GM23338 (cell line): ENCODE results near the gene STARD3. TPM values are rescaled to one million over a fixed set of nuclear protein-coding genes. Genes with fewer than 3 reads are reported as not detected.

Experiments
- ATAC-seq: fragments of 200-7000 bp; cut with Tn5 transposase; 3 replicates; pipeline ENCODE4 v1.9.1; 2020
- DNase-seq: peaks from one replicate; pipeline ENCODE4 v3.0.0-alpha.2; 2015; ENCODE audit warnings: low spot score
- H2AFZ ChIP-seq: fragments of 200-600 bp; sonication (generic); 2 replicates; pipeline ENCODE4 v1.8.0; 2016; ENCODE audit warnings: antibody characterized with exemption, mild to moderate bottlenecking, moderate library complexity
- H3F3A ChIP-seq: fragments of 200-600 bp; sonication (generic); replicated peaks from 2 replicates; pipeline ENCODE4 v1.8.0; 2017; ENCODE audit warnings: antibody characterized with exemption, mixed run types, low read depth
- H3K27ac ChIP-seq: fragments of 200-600 bp; sonication (generic); 2 replicates; pipeline ENCODE4 v1.6.1; 2016; ENCODE audit warnings: low read depth
- H3K27me3 ChIP-seq: fragments of 200-600 bp; sonication (generic); 2 replicates; pipeline ENCODE4 v1.8.0; 2016; ENCODE audit warnings: mild to moderate bottlenecking, mixed run types, moderate library complexity; ENCODE audit not compliant: insufficient read depth
- H3K36me3 ChIP-seq: fragments of 200-600 bp; sonication (generic); 2 replicates; pipeline ENCODE4 v1.8.0; 2016; ENCODE audit warnings: mild to moderate bottlenecking; ENCODE audit not compliant: insufficient read depth
- H3K4me1 ChIP-seq: fragments of 200-600 bp; sonication (generic); 2 replicates; pipeline ENCODE4 v1.8.0; 2016; ENCODE audit warnings: mild to moderate bottlenecking, moderate library complexity; ENCODE audit not compliant: insufficient read depth
- H3K4me2 ChIP-seq: fragments of 200-600 bp; sonication (generic); 2 replicates; pipeline ENCODE4 v1.7.1; 2017; ENCODE audit warnings: mixed run types
- H3K4me3 ChIP-seq: fragments of 200-600 bp; sonication (generic); 2 replicates; pipeline ENCODE4 v1.6.1; 2016; ENCODE audit warnings: mixed run types
- H3K79me2 ChIP-seq: fragments of 200-600 bp; sonication (generic); replicated peaks from 2 replicates; pipeline ENCODE4 v1.8.0; 2017; ENCODE audit warnings: mild to moderate bottlenecking; ENCODE audit not compliant: insufficient read depth
- H3K9me2 ChIP-seq: fragments of 200-600 bp; sonication (generic); 2 replicates; pipeline ENCODE4 v1.8.0; 2017; ENCODE audit not compliant: insufficient read depth
- H4K20me1 ChIP-seq: fragments of 200-600 bp; sonication (generic); replicated peaks from 2 replicates; pipeline ENCODE4 v1.8.0; 2017; ENCODE audit warnings: mild to moderate bottlenecking; ENCODE audit not compliant: insufficient read depth
- H3K27ac Mint-ChIP-seq: 2 replicates; pipeline ENCODE4 v1.8.0; 2020; ENCODE audit warnings: inconsistent platforms, mild to moderate bottlenecking, moderate library complexity, mixed read lengths
- H3K27me3 Mint-ChIP-seq: 3 replicates; pipeline ENCODE4 v1.8.0; 2022; ENCODE audit warnings: low read depth, mild to moderate bottlenecking, moderate library complexity, mixed read lengths, inconsistent platforms; ENCODE audit not compliant: insufficient read depth, poor library complexity
- H3K36me3 Mint-ChIP-seq: 3 replicates; pipeline ENCODE4 v1.8.0; 2021; ENCODE audit warnings: low read depth, mild to moderate bottlenecking, inconsistent platforms, moderate library complexity, mixed read lengths
- H3K4me1 Mint-ChIP-seq: 3 replicates; pipeline ENCODE4 v1.8.0; 2020; ENCODE audit warnings: mild to moderate bottlenecking, inconsistent platforms, mixed read lengths
- H3K4me3 Mint-ChIP-seq: 3 replicates; pipeline ENCODE4 v1.8.0; 2021; ENCODE audit warnings: moderate library complexity, mild to moderate bottlenecking, inconsistent platforms, mixed read lengths
- H3K9me3 Mint-ChIP-seq: 3 replicates; pipeline ENCODE4 v1.8.0; 2020; ENCODE audit warnings: moderate library complexity, mild to moderate bottlenecking, inconsistent platforms, mixed read lengths
- EZH2 ChIP-seq: fragments of 200-600 bp; sonication (generic); IDR thresholded peaks from one replicate; pipeline ENCODE4 v1.8.0; 2017; ENCODE audit warnings: antibody characterized with exemption, mild to moderate bottlenecking, low read depth; ENCODE audit not compliant: unreplicated experiment
- EZH2phosphoT487 ChIP-seq: fragments of 200-600 bp; sonication (generic); IDR thresholded peaks from one replicate; pipeline ENCODE4 v1.8.1; 2018; ENCODE audit warnings: antibody characterized with exemption; ENCODE audit not compliant: unreplicated experiment
- STAT1 ChIP-seq: IDR thresholded peaks from one replicate; pipeline ENCODE4 v1.6.1; 2016; ENCODE audit warnings: antibody characterized with exemption; ENCODE audit not compliant: unreplicated experiment
- ZNF331 ChIP-seq: fragments of 250-450 bp; sonication (Bioruptor Pico); IDR thresholded peaks from 2 replicates; pipeline ENCODE4 v1.5.0; 2020; ENCODE audit warnings: low read depth, mild to moderate bottlenecking, moderate library complexity
- polyA plus RNA-seq: library from polyadenylated mRNA; unstranded; fragments of >200 nt; fragmentation: Nextera tagmentation; extraction: Ambion mirVana; gene quantifications from 2 replicates; pipeline ENCODE4 v1.2.1, GENCODE V29; 2016
- total RNA-seq: library from RNA; depleted of rRNA; stranded (reverse); fragments of >200 nt; shearing (Covaris generic); gene quantifications from 2 replicates; pipeline ENCODE4 v1.2.3, GENCODE V29; 2014
- TF ChIP-seq, protein P1 (sequence below): fragments of 250-450 bp; sonication (Bioruptor Pico); IDR thresholded peaks from 2 replicates; pipeline ENCODE4 v1.5.0; 2020; ENCODE audit warnings: mild to moderate bottlenecking, moderate library complexity
- TF ChIP-seq, protein P2 (sequence below), 2 experiments: fragments of 200-600 bp in 1 of 2; sonication (generic) in 1 of 2; conservative IDR thresholded peaks; 2 replicates each; pipeline versions ENCODE4 v1.5.1 to v1.6.1; 2016 to 2017; ENCODE audit warnings: antibody characterized with exemption in 2 of 2, low read depth in 2 of 2, mild to moderate bottlenecking in 2 of 2, moderate library complexity in 1 of 2

STARD3 gene
- total and polyA plus RNA-seq, 2 experiments from 2014 or later = 26.4 to 53.3 TPM

DNA sequence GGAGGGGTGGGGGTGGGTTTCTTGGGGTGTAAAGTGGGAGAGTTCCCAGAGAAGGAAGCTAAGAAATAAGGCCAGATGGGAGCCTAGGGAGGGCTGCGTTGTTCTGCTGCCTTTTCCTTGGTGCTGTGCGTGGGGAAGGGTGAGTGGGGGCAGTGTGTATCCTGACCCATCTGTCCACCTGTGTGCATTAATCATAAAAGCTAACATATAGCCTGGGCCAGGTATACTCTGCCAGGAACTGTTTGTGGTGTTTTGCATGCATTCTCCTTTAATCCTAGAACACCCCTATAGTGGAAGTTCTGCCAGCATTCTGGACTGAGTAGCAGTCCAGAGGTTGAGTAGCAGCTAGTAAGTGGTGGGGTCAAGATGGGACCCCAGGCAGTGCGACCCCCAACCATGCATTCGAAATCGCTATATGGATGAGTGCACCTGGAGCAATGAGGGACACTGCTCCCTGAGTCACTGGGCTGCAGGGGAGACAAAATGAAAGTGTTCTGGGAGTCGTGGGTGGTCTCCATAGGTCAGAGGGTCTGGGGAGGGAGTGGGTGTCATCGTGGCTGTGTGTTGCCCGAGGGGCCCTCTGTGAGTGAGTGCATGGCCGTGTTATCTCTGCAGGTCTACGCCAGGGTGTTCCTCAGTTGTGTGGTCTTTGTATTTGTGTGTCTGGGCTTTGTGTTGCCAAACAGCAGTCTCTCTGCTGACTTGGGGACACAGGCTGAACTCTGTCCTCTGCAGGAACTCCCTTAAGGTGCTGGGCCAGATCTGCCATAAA is 64.3 kb downstream of the STARD3 start:
- Mint-ChIP-seq H3K27ac (peak overlapping the region; percentile 61), H3K36me3 (peaks cover 22% of the 10 kb centered on the region), H3K4me3 (peak overlapping the region; percentile 97), H3K9me3 (no peaks in the 10 kb centered on the region), H3K27me3 (peaks cover 7% of the 10 kb centered on the region), H3K4me1 (peaks cover 71% of the 10 kb centered on the region)
- peaks cover 87% of the 10 kb centered on the region for H3K79me2 ChIP-seq
- H3K27ac ChIP-seq = 0 out of 2 replicates have a peak overlapping the region, but pooled peaks have one; percentile 56
- ATAC-seq = no peak
- H3K9me2 ChIP-seq = no peaks in the 10 kb centered on the region
- peaks cover 3% of the 10 kb centered on the region; the same call in 1 of the 2 replicates for H3F3A ChIP-seq
- H4K20me1 ChIP-seq = peaks cover 26% of the 10 kb centered on the region
- DNase-seq = peak; percentile 56
- peaks cover 73% of the 10 kb centered on the region for H3K4me1 ChIP-seq
- no peaks in the 10 kb centered on the region for H3K27me3 ChIP-seq
- no peaks in the 10 kb centered on the region for H3K36me3 ChIP-seq
- peak overlapping the region; percentile 75 for H3K4me2 ChIP-seq
- no peak overlapping the region for H2AFZ ChIP-seq
- H3K4me3 ChIP-seq = peak overlapping the region; percentile 97
- TF ChIP-seq EZH2 (no peak), STAT1 (no peak), EZH2phosphoT487 (no peak), ZNF331 (CRISPR knock-in tag) (no peak)
- TF ChIP-seq, protein P1, sequence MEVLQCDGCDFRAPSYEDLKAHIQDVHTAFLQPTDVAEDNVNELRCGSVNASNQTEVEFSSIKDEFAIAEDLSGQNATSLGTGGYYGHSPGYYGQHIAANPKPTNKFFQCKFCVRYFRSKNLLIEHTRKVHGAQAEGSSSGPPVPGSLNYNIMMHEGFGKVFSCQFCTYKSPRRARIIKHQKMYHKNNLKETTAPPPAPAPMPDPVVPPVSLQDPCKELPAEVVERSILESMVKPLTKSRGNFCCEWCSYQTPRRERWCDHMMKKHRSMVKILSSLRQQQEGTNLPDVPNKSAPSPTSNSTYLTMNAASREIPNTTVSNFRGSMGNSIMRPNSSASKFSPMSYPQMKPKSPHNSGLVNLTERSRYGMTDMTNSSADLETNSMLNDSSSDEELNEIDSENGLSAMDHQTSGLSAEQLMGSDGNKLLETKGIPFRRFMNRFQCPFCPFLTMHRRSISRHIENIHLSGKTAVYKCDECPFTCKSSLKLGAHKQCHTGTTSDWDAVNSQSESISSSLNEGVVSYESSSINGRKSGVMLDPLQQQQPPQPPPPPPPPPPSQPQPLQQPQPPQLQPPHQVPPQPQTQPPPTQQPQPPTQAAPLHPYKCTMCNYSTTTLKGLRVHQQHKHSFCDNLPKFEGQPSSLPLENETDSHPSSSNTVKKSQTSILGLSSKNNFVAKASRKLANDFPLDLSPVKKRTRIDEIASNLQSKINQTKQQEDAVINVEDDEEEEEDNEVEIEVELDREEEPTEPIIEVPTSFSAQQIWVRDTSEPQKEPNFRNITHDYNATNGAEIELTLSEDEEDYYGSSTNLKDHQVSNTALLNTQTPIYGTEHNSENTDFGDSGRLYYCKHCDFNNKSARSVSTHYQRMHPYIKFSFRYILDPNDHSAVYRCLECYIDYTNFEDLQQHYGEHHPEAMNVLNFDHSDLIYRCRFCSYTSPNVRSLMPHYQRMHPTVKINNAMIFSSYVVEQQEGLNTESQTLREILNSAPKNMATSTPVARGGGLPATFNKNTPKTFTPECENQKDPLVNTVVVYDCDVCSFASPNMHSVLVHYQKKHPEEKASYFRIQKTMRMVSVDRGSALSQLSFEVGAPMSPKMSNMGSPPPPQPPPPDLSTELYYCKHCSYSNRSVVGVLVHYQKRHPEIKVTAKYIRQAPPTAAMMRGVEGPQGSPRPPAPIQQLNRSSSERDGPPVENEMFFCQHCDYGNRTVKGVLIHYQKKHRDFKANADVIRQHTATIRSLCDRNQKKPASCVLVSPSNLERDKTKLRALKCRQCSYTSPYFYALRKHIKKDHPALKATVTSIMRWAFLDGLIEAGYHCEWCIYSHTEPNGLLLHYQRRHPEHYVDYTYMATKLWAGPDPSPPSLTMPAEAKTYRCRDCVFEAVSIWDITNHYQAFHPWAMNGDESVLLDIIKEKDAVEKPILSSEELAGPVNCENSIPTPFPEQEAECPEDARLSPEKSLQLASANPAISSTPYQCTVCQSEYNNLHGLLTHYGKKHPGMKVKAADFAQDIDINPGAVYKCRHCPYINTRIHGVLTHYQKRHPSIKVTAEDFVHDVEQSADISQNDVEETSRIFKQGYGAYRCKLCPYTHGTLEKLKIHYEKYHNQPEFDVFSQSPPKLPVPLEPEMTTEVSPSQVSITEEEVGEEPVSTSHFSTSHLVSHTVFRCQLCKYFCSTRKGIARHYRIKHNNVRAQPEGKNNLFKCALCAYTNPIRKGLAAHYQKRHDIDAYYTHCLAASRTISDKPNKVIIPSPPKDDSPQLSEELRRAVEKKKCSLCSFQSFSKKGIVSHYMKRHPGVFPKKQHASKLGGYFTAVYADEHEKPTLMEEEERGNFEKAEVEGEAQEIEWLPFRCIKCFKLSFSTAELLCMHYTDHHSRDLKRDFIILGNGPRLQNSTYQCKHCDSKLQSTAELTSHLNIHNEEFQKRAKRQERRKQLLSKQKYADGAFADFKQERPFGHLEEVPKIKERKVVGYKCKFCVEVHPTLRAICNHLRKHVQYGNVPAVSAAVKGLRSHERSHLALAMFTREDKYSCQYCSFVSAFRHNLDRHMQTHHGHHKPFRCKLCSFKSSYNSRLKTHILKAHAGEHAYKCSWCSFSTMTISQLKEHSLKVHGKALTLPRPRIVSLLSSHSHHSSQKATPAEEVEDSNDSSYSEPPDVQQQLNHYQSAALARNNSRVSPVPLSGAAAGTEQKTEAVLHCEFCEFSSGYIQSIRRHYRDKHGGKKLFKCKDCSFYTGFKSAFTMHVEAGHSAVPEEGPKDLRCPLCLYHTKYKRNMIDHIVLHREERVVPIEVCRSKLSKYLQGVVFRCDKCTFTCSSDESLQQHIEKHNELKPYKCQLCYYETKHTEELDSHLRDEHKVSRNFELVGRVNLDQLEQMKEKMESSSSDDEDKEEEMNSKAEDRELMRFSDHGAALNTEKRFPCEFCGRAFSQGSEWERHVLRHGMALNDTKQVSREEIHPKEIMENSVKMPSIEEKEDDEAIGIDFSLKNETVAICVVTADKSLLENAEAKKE (CRISPR knock-in tag) = no peak
- TF ChIP-seq, protein P2, sequence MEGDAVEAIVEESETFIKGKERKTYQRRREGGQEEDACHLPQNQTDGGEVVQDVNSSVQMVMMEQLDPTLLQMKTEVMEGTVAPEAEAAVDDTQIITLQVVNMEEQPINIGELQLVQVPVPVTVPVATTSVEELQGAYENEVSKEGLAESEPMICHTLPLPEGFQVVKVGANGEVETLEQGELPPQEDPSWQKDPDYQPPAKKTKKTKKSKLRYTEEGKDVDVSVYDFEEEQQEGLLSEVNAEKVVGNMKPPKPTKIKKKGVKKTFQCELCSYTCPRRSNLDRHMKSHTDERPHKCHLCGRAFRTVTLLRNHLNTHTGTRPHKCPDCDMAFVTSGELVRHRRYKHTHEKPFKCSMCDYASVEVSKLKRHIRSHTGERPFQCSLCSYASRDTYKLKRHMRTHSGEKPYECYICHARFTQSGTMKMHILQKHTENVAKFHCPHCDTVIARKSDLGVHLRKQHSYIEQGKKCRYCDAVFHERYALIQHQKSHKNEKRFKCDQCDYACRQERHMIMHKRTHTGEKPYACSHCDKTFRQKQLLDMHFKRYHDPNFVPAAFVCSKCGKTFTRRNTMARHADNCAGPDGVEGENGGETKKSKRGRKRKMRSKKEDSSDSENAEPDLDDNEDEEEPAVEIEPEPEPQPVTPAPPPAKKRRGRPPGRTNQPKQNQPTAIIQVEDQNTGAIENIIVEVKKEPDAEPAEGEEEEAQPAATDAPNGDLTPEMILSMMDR (conservative IDR thresholded peaks at IDR 0.05; ENCODE audit: low read depth in 2 of 2) = no peak
